Activated CD4-positive, alpha-beta T cell treated with anti-CD3 and anti-CD28 coated beads for 1 hour (primary cell): ENCODE results near the gene TMEM258.

Experiments used
- DNase-seq: peaks from one replicate; pipeline ENCODE4 v3.0.0-alpha.2; 2020

Gene TMEM258

DNA sequence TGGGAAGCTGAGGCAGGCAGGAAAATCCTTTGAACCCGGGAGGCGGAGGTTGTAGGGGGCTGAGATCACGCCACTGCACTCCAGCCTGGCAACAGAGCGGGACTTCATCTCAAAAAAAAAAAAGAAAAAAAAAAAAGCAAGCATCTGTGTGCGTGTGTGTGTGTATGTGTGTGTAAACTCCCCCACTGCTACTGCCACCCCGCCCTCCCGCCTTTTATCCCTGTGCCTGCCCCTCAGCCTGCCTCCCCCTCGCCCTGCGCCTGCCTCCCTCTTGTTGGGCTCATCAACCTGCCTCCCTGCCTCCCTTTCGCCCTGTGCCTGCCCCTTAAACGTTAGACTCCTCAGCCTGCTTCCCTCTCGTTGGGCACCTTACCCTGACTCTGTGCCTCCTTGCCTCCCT lies 18.0 kb downstream of the TMEM258 start:
- DNase-seq, result no peak

DNA sequence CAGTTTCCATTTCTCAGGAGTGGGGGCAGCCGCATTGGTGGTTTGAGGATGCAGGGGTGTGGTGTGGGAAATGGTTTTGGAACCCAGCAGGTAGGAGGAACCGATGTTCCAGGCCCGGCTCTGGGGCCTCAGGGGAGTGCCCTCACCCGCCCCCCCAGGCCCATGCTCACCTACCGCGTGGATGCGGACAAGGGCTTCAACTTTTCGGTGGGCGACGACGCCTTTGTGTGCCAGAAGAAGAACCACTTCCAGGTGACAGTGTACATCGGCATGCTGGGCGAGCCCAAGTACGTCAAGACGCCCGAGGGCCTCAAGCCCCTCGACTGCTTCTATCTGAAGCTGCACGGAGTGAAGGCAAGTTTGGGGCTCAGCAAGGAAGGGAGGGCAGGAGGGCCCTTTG lies 18.6 kb downstream of the TMEM258 start:
- no peak for DNase-seq

DNA sequence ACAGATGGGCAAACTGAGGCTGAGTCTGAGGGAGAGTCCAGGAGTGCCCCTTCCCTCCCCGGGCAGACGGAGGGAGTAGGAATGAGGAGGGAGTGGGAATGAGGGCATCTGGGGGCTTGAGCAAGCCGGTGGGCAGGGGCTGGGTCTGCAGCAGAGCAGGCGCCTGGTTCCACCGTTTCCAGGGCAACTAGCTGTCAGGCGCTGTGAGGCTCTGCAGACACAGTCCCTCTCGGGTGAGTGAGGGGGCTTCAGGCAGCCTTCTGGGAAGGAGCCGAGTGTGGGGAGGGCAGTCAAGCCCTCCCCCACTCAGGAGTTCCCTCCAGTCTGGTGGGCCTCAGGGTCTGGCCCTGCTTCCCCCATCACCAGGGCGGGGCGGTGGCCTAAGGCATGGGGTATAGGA lies 19.0 kb downstream of the TMEM258 start:
- DNase-seq, result no peak

DNA sequence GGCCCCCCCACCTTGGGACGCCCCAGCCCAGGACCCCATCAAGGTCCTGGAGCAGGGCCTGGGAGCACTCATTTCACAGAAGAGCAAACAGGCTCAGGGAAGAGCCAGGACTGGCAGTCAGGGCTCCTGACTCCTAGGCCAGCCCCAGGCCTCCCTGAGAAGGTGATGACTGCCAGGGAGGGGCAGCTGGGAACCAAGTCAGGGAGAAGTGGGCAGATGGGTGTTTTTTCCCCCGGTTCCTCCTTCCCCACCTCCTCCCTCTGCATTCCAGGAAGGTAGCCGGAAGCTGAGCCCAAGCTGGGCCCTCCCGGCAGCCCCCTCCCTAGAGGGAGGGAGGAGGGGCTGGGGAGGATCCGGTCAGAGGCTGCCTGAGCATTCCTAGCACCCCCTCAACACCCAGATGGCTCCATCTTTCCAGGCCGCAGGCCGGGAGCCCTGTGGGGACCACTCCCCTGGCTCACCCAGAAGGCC lies 20.4 kb downstream of the TMEM258 start:
- DNase-seq, result no peak

DNA sequence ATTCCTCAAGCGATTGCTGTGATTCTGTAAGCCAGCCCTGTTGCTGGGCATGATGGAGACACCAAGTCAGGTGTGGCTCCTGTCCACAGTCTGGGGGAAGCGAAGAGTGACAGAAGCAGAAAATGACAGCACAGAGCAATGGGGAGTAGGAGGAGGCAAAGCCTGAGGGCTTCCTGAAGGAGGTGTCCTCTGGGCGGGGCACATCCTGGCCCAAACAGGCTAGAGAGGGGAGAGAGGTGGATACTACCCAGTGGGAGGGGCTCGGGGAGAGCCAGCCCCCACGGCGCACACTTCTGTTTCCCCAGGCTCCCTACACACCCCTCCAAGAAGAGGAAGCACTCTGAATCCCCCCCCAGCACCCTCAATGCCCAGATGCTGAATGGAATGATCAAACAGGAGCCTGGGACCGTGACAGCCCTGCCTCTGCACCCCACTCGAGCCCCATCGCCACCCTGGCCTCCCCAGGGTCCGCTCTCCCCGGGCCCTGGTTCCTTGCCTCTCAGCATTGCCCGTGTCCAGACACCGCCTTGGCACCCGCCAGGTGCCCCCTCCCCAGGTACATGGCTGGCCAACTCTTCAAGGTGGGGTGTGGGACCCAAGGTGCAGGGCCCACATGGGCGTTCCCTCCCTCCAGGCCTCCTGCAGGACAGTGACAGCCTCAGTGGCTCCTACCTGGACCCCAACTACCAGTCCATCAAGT lies 21.1 kb downstream of the TMEM258 start:
- no peak for DNase-seq

DNA sequence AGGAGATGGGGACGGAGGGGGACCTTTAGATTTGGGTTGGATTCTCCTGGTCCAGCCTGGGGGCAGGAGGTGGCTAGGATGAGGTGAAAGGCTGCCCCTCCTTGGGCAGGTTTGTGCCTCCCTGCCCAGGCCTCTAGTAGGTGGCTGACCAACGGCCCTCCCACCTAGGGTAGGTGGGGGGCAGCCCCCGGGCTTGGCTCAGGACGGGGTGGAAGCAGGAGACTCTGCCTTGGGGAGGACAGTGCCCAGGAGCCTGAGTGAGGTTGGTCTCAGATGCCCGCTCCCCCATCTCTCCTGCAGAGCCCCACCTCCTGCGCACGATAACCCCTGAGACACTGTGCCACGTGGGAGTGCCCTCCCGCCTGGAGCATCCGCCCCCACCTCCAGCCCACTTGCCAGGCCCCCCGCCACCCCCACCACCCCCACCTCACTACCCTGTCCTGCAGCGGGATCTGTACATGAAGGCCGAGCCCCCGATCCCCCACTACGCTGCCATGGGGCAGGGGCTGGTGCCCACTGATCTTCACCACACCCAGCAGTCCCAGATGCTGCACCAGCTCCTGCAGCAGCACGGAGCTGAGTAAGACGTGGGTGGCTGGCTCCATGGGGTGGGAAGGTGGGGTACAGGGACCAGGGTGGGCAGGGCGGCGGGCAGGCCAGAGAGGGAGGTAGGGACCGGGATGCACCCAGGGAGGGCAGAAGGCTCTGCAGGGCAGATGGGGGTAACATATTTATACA lies 22.3 kb downstream of the TMEM258 start:
- no peak for DNase-seq

DNA sequence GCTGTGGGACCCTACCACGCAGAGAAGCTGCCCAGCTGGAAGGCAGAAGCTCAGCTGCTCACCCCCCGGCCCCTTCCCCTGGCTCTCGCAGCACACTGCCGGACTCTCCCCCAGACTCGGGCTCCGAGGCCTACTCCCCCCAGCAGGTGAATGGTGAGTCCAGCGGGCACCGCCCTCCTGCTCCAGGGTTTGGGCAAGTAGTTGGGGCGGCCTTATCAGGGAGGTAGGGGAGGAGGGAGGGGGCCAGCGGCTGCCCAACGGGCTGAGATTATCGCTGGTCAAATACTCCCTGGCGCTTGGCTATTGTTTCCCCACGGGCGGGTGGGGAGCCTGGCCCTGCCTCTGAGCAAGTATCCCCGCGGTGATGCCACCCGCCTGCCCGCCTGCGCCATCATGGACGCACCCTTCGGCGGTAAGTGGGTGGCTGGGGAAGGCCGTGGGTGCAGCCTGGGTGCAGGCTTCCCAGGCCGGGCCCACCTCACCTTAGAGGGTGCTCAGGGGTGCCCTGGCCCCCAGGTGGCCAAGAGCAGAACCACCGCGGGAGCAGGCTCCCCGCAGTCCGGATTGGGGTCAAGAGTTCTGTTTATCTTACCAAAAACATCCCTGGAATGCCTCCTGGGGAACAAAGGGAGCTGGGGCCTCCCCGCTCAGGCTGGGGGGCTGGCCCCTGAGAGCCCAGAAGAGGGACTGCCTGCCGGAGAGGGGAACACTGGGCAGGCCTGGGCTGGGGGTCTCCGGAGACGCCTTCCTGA lies 23.1 kb downstream of the TMEM258 start:
- DNase-seq, result no peak

DNA sequence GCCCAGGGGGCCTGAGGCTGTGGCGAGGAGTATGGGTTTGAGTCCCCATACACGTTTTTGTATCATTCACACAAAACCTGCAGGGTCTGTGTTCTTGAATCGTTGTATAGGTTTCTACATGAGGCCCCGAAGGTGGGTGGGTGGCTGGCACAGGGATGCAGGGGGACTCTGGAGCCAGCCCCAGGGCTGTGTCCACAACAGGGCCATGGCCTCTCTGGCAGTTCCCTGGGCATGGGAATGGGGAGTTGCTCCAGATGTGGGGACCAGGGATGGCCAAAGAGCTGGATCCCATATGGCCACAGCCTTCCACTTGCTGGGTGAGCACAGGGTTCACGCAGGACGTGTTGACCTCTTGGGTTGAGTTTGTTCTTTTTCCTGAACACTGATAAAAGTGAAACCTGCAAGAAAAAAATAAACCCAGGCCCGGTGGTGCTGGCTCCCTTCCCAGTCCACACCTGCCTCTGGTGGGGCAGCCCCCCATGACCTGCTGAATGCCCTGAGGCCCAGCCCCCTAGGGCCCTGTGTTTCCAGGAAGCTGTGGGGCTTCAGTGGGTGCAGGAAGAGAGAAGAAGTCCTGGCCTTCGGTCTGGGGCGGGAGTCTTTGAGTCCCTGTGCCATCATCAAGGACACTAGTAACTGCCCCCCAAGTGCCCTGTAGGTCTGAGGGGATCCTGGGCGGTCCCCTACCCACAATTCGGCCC lies 23.9 kb downstream of the TMEM258 start:
- no peak for DNase-seq

DNA sequence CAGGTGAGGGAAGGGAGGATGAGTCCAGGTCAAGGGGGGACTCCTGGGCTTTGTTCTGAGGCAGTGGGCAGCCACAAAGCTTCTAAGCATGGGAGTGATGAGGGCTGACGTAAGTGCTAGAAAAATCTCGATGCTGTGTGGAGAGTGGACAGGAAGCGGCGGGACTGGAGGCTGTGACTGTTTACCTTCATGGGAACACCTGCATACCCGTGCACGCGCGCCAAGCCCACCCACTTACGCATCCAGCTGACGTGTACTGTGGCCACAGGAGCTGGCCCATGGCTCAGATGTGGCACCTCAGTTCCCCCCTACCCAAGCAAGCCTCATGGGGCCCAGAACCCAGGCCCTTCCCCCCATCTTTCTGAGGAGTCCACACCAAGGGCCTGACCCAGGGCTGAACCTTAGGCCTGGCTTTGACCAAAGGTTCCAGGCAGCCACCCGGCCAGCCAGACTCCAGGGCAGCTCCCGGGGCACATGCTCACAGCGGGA lies 26.0 kb downstream of the TMEM258 start:
- no peak for DNase-seq

DNA sequence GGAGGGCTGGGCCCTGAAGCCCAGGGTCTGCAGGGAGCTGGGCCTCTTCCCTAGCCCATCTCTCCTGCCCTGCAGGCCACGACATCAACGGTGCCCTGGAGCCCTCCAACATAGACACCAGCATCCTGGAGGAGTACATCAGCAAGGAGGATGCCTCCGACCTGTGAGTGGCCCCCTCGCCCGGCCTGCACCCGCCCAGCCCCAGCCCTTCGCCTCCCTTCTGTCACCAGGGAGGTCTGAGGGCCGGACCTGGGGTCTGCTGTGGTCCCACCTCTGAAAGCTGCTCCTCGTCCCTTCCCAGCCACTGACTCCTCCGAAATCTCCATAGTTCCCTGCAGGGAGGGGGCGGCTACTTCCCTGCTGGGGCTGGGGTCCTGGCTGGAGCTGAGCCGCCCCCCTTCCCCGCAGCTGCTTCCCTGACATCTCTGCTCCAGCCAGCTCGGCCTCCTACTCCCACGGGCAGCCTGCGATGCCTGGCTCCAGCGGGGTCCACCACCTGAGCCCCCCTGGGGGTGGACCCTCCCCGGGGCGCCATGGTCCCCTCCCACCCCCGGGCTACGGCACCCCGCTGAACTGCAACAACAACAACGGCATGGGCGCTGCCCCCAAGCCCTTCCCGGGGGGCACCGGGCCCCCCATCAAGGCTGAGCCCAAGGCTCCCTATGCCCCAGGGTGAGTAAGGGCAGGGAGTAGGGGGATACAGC lies 26.7 kb downstream of the TMEM258 start:
- DNase-seq, result no peak

DNA sequence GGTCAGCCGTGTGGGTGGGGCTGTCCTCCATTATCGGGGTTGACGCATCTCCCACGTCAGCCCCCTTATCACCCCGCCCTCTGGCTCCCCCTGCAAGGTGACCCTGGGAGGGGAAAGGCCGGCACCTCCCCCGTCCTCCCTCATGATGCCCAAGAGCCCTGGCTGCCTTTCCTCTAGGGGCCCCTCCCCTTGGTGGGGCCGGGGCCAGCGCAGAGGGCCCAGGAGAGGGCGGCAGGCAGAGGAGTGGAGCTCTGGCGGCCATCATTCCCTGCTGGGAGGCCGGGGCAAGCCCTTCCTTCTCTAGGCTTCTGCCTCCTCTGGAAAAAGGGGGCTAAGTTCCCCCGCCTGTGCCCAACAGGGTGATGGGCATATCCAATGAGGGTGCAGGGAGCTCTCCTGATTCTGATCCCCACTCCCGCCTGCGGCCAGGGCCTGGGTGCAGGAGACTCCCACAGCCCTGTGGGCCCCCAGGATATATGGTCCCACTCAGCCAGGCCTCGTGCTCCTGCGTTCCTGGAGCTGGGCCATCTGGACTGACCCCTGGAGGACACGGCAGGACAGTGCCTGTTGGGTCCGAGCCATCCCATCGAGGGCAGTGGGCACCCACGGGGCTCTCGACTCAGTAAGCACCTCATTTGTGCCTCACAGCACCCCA lies 27.7 kb downstream of the TMEM258 start:
- DNase-seq, result no peak

DNA sequence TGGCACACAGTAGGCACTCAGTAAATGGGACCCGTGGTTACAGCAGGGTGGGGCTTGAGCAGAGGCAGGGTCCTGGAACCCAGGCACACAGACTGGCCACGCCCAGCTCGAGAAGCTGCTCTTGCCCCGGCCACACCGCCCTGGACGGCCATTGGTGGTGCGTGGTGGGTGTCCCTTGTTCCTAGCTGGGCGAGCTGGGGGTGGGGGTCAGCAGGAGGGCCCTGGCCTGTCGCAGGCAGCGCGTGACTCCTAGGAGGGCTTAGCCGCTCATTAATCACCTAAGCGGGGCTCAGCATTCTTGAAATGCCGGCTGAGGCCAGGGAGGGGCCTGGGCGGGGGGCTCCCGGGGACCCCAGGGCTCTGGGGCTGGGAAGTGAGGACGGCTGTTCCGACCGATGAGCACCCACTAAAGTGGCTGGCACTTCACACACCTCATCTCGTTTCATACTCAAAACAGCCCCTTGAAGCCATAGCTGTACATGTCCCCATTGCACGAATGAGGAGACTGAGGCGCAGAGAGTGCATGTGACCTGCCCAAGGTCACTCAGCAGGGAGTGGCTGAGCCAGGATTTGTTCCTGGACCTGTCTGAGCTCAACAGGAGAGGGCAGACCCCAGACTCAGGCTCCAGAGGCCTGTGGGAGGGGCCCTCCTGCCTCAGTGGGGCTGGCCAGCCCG lies 28.3 kb downstream of the TMEM258 start:
- DNase-seq, result no peak

DNA sequence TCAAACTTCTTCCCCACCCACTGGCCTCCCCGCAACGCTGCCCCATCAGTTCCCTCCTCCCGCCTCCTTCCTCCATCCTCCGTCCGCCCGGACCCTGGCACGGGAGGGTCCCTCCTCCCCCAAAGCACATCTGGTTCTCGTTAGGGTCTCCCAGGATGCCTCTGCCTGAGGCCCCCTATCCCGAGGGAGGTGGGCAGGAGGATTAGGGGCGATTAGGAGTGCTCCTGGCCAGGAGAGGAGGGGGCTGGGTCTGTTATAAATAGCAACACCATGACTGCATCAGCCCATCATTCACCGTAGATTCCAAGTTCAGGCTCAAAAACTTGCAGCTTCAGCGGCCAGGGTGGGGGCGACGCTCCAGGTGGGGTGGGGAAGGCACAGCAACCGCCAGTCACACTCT lies 29.6 kb downstream of the TMEM258 start:
- no peak for DNase-seq

DNA sequence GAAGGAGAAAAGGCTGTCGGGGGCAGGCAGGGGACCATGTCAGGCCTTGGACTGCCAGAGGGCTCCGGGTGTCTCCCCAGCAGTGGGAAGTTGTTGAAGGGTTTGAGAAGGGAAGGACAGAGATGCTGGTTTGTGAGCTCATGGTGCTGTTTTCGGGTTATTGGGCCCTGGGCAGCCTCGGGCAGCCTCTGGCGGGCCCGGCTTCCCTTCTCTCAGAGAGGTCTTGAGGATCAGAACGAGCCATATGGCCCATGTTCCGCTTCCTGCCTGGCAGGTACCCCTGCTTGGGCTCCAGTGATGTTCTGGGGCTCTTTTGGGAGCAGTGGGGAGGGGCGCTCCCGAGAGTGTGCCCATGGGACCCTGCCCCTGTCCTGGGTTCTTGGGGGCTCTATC lies 30.2 kb downstream of the TMEM258 start:
- no peak for DNase-seq

DNA sequence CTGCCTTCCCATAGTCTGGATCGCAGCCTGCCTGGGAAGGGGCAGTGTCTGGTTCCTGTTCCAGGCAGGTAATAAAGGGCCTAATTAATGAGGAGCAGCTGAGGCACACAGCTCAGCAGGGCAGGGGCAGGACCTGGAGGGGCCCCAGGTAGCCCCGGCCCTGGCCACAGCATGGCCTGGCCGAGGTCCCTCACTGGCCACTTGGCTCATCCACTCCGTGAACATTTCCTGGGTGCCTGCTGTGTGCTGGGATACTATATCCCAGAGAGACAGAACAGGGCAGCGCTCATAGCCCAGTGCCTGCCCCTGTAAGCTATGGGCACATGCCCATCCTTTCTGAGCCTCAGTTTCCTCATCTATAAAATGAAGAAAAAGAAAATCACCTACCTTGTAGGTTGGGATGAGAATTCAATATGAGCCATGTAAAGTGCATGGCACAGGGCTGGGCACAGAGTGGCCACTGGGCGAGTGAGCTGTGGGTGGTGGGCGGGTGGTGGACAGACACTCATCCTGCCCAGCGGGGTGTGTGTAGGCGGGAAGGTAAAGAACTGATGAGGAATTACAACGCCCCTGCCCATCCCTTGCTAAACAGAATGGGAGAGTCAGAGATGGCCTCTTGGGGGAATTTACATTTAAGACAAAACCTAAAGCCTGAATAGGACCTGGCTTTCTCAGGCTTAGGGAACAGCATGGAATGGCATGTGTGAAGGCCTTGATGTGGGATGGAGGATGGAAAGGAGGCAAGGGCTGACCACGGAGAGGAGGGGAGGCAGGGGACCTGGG lies 30.8 kb downstream of the TMEM258 start:
- no peak for DNase-seq

DNA sequence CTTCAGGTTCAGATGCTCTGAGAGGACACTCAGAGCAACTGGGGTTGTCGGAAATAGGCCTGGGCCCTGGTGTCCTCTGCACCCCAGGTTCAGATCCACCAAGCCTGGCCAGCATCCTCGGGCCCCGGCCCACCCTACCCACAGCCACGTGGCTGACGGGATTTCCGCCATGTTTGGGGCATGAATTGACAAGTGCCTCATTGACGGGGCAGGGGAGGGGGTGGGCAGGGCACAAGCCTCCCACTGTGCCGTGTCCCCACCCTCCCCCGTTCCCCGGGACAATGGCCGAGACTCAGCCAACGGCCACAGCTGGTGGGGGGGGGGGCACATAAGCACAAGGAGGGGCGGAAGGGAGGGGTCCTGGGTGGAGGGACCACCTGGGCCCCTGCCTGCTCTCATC lies 31.5 kb downstream of the TMEM258 start:
- no peak for DNase-seq

DNA sequence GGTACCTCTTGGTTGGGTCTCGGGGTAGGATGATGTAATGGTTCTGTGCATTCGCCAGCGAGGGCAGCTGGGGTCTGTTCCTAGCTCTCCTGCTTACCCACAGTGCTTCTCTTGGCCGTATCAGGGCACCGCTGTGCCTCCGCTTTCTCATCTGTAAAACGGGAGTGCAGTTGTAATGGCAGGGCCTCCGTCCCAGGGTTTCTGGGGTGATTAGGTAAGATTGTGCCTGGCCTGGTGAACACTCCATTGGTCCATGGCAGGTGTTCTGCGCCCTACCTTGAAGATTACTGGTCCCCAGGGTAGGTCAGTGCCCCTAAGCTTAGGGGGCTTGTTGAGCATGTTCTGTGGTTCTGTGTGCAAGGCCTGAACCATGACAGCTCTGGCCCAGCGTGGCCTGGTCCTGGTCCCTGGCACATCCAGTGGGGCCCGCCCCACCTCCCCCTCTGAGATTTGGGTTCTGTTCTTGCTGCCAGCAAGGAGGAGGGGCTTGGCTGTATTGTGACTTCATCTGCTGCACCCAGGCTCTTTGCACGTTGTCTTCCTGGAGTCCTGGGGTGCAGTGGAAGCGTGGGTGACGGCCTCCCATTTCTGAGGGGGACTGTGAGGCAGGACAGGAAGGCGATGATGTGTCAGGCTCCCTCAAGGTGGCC lies 35.1 kb downstream of the TMEM258 start:
- no peak for DNase-seq

DNA sequence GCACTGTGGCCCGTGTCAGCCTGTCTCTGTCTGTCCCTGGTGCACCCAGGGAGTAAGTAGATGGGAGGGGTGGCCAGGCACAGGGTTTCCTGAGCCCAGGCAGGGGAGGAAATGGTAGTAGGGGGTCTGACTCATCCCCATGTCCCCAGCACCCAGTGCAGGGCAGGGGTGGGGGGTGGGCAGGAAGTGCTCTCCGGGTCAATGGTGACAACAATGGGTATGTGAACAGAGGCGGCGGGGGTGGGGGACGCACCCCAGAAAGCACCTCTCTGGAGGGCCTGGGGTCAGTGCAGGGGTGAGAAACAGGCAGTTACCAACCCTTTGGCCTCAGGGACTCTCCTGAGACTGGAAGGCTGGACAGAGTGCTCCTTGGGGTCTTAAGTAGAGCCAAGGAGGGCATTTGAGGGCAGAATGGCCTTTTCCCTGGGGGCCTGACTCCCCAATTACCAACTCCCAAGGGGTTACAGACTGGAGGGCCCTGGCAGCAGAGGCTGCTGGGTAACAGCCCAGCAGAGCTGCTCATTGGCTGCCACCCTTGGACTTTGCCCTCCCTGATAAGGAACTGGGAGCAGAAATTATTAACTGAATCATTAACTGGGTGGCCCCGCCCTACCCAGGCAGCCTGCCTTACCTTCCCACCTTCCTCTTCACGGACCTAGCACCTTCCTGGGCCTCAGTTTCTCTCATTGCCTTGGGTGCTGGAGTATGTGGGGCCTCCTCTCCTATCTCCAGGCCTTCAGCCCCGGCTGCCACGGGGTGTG lies 35.8 kb downstream of the TMEM258 start:
- no peak for DNase-seq

DNA sequence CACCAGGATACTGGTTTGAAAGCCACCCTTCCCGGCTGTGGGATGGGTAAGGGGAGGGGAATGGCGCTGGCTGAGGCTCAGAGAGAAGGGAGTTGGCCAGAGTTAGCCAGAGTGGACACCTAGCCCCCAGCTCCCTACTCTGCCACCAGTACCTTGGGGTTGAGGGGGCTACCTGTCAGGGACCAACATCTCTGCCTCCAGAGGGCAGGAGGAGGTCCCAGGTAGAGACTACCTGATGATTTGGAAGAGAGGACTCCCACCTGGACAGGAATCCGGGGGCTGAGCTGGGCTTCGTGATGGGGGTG lies 36.3 kb downstream of the TMEM258 start:
- DNase-seq, result no peak
